T47D (cell line): Measurements from ENCODE around the gene PARP9.

Experiments used
- DNase-seq, 2 experiments: peaks; one replicate each; pipeline versions ENCODE4 v3.0.0 to v3.0.0-alpha.2; 2011 to 2012; ENCODE audit warnings: low read depth in 1 of 2, low spot score in 1 of 2
- JUND ChIP-seq: IDR thresholded peaks from 2 replicates; pipeline ENCODE4 v1.6.1; 2012; ENCODE audit warnings: low read depth
- in situ Hi-C: cut with HindIII; loops from 2 replicates; pipeline ENCODE4 v1.10.0; 2016; ENCODE audit warnings: low sequenced_read_pairs, low pct_unique_long_range_greater_than_20kb

Gene PARP9

GRCh38 chr3:122488262-122488973, 75.7 kb downstream of the PARP9 start:
- DNase-seq: no peak
- in situ Hi-C loops: no loop called here
- no peak for TF ChIP-seq JUND

- no peak for TF ChIP-seq JUND
- in situ Hi-C loops: no loop called here
- DNase-seq: no peak
Observed at GRCh38 chr3:122484985-122485384, 79.1 kb downstream of the PARP9 start.

GRCh38 chr3:122481390-122481789, 82.7 kb downstream of the PARP9 start:
- no peak for TF ChIP-seq JUND
- in situ Hi-C loops: no loop called here
- DNase-seq: no peak
